NCI-H748 (cell line): ENCODE results near the gene EPB41L4A.
"Not testable (repeated sequence)": the region's sequence is repeated elsewhere in the genome, so short reads cannot be mapped to it uniquely, and the experiment has no call there.

Experiments
- DNase-seq: peaks from one replicate; lab custom pipeline; 2025; ENCODE audit not compliant: unreplicated experiment; lab: John Stamatoyannopoulos, UW

The EPB41L4A gene

GRCh38 chr5:112263469-112263868, 155.6 kb downstream of the EPB41L4A start:
- no peak for DNase-seq

- DNase-seq = no peak
Observed at GRCh38 chr5:112258571-112258970, 160.5 kb downstream of the EPB41L4A start.

GRCh38 chr5:112257976-112258375, 161.1 kb downstream of the EPB41L4A start:
- no peak for DNase-seq

- DNase-seq = no peak
Observed at GRCh38 chr5:112257005-112257404, 162.1 kb downstream of the EPB41L4A start.

GRCh38 chr5:112254303-112254702, 164.8 kb downstream of the EPB41L4A start:
- no peak for DNase-seq

- no peak for DNase-seq
Observed at GRCh38 chr5:112253478-112254250, 165.4 kb downstream of the EPB41L4A start.

- DNase-seq = no peak
Observed at GRCh38 chr5:112250551-112250950, 168.5 kb downstream of the EPB41L4A start.

- no peak for DNase-seq
Observed at GRCh38 chr5:112248623-112249022, 170.5 kb downstream of the EPB41L4A start.

- DNase-seq = no peak
Observed at GRCh38 chr5:112247960-112248359, 171.1 kb downstream of the EPB41L4A start.

- no peak for DNase-seq
Observed at GRCh38 chr5:112245656-112246055, 173.4 kb downstream of the EPB41L4A start.

- DNase-seq = no peak
Observed at GRCh38 chr5:112239996-112240395, 179.1 kb downstream of the EPB41L4A start.

- no peak for DNase-seq
Observed at GRCh38 chr5:112238473-112238872, 180.6 kb downstream of the EPB41L4A start.

GRCh38 chr5:112237456-112237855, 181.6 kb downstream of the EPB41L4A start:
- DNase-seq = no peak

GRCh38 chr5:112234000-112234399, 185.1 kb downstream of the EPB41L4A start:
- DNase-seq = no peak

GRCh38 chr5:112232667-112233066, 186.4 kb downstream of the EPB41L4A start:
- no peak for DNase-seq

- DNase-seq = no peak
Observed at GRCh38 chr5:112230606-112231005, 188.5 kb downstream of the EPB41L4A start.

- no peak for DNase-seq
Observed at GRCh38 chr5:112228667-112229066, 190.4 kb downstream of the EPB41L4A start.

GRCh38 chr5:112227911-112228631, 191.0 kb downstream of the EPB41L4A start:
- no peak for DNase-seq

GRCh38 chr5:112226215-112226614, 192.9 kb downstream of the EPB41L4A start:
- no peak for DNase-seq

- DNase-seq = not testable (repeated sequence)
Observed at GRCh38 chr5:112222997-112223396, 196.1 kb downstream of the EPB41L4A start.

GRCh38 chr5:112221128-112221527, 197.9 kb downstream of the EPB41L4A start:
- no peak for DNase-seq

- no peak for DNase-seq
Observed at GRCh38 chr5:112219000-112219399, 200.1 kb downstream of the EPB41L4A start.
